Lower leg skin (tissue), 4 donors: Measurements from ENCODE around the gene CD276. TPM values are rescaled to one million over a fixed set of nuclear protein-coding genes. Genes with fewer than 3 reads are reported as not detected.

ENCODE experiments used
- DNase-seq, 2 donors: peaks; one replicate each; pipeline ENCODE4 v3.0.0-alpha.2; 2019; ENCODE audit warnings: low spot score in 2 of 2
- H3K4me3 ChIP-seq: fragments of 200-600 bp; sonication (generic); 2 replicates; pipeline ENCODE4 v1.5.1; 2017; ENCODE audit warnings: mild to moderate bottlenecking, low read depth; ENCODE audit not compliant: poor library complexity, severe bottlenecking
- CTCF ChIP-seq, 3 donors: fragments of 450-650 bp; IDR thresholded peaks; one replicate each; pipeline ENCODE4 v1.5.1; 2016; ENCODE audit warnings: antibody characterized with exemption in 3 of 3, mild to moderate bottlenecking in 3 of 3, moderate library complexity in 2 of 3
- POLR2A ChIP-seq, 2 donors: fragments of 450-650 bp; IDR thresholded peaks; one replicate each; pipeline ENCODE4 v1.6.1; 2016 to 2017; ENCODE audit warnings: antibody characterized with exemption in 2 of 2, mild to moderate bottlenecking in 1 of 2, moderate library complexity in 1 of 2
- WGBS, 2 donors: methylation state at CpG; one replicate each; pipeline ENCODE4 v1.1.5; 2018; 5-methylcytosine and 5-hydroxymethylcytosine counted together
- intact Hi-C: fragments of 100-400 bp; cut with DNase I; formaldehyde crosslinking; loops from one replicate; pipeline ENCODE4 v1.15.0; 2023; ENCODE audit warnings: low total_unique reads
- total RNA-seq, 4 donors: library from RNA; depleted of rRNA; stranded (reverse); fragments of >200 nt; gene quantifications; one replicate each; pipeline ENCODE4 v1.1.0, GENCODE V29; 2016

Gene CD276
- total RNA-seq, 4 donors from 2014 or later = 33.4 to 49.9 (median 45.4) TPM

DNA sequence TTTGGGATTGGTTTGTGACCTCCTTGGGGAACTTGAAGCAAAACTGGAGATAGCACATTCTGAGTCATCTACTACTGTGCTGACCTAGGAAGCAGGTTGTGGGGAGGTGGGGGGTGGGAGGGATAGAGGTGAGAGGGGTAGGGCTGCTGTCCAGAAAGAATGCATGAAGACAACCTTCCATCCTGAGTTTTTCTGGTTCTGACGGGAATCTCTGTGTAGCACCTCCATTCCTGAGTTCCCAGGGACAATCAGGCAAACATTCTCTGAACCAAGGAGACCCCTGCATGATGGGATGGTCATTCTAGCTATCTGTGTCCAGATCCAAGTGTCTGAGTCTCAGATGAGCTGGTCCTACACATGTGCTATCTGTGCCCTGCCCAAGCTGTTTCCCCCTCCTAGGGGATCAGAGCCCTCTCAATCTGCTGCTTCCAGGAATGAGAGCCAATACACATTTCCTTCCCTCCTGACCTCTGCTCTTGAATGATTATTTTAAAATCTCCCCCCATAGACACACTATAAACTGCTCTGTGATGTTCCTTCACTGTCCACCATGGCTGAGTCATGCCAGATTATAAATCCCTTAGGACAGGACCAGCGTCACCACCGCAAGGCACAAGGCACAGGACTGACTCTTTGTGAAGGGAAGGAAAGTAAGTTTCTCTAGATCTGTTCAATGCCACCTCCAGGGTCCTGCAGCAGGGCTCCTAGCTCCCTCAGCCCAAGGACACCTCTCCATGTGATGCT is 2.2 kb upstream of the CD276 start:
- no peak overlapping the region for H3K4me3 ChIP-seq
- TF ChIP-seq CTCF (IDR thresholded peaks at IDR 0.05) = no peak
- no peak for TF ChIP-seq POLR2A (IDR thresholded peaks at IDR 0.05)
- intact Hi-C loops = loop anchor here (5.0 to 10.0 kb wide), 2 partner anchors 47 to 785 kb away; partner anchors contain the start of gene NPTN
- 65 to 72% methylated on average over 3 of the region's 3 CpGs for WGBS, 2 donors
- peak in 1 of 2 donors; percentile 79 for DNase-seq

GRCh38 chr15:73682600-73683090 is 1.5 kb upstream of the CD276 start:
- intact Hi-C loops = loop anchor here (5.0 to 10.0 kb wide), 2 partner anchors 48 to 785 kb away; partner anchors contain the start of gene NPTN
- TF ChIP-seq CTCF (IDR thresholded peaks at IDR 0.05) = no peak
- no peak for TF ChIP-seq POLR2A (IDR thresholded peaks at IDR 0.05)
- 77 to 83% methylated on average over 13 to 14 of the region's 14 CpGs for WGBS, 2 donors
- H3K4me3 ChIP-seq = no peak overlapping the region
- DNase-seq = peak in 1 of 2 donors; percentile 80

DNA sequence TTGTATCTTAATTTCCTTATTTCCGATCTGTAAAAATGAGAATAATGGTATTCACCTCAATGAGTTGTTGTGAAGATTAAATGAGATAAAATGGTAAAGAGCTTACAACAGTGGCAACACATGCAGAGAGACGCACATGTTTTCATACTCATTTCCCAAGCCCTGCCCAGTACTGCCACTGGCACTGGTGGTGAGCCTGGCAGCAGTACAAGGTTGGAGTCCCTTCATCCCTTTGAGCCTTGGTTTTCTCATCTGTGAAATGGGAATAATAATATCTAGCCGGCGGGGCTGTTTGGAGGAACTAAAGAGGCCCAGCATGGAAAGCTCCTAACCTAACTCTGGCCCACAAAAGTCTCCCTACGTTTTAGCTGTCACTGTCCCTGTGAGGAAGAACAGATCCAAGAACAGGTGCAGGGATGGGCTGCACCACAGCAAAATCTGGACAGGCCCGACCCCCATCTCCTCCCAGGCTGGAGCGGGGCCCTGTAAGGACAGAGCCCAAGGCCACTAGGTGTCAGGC is 866 bp upstream of the CD276 start:
- peak in 1 of 2 donors; percentile 84 for DNase-seq
- 41 to 43% methylated on average over 7 of the region's 7 CpGs for WGBS, 2 donors
- H3K4me3 ChIP-seq = no peak overlapping the region
- intact Hi-C loops = loop anchor here (5.0 to 10.0 kb wide), 2 partner anchors 49 to 784 kb away; partner anchors contain the start of gene NPTN
- TF ChIP-seq CTCF (IDR thresholded peaks at IDR 0.05) (no peak), POLR2A (IDR thresholded peaks at IDR 0.05) (no peak)

DNA sequence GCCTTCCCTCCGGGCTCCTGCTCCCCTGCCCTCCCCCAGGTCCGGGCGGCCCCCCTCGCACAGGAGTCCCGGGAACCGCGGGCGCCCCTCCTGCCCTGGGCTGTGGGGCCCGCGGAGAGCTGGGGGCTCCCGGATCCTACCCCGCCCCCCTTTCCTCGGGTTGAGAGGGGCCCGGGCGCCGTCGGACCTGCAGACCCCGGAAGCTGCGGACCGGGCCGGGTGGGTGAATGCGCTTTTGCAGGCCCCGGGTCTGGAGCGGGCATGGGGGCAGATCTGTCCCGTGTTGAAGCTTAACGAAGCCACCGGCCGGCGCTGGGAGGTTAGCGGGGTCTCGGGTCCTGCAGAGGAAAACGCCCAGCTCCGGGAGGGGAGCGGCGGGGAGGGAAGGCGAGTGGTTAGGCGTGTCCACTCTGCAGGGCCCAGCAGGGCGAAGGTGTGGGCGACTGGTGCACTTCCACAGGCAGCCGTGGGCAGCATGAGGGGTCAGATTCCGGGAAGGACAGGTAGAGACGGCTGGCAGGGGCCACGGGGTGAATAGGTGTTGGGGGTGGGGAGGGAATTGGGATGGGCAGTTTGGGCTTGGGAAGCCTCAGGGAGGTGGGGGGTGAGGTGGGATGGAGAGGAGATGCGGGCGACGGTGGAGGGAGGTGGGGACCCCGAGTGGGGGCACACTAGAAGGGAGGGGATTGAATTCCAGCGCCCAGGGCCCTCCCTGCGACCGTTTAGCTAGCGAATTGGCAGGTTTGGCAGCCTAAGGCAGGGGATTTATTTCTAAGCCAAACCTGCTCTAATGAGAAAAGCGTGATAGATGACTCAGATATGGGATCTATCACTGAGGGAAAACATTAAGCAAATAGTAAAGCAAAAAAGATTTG is 635 bp downstream of the CD276 start:
- 2 to 6% methylated on average over 17 to 36 of the region's 52 CpGs for WGBS, 2 donors
- TF ChIP-seq POLR2A (IDR thresholded peaks at IDR 0.05) (no peak), CTCF (IDR thresholded peaks at IDR 0.05) (no peak)
- intact Hi-C loops = loop anchor here (5.0 to 10.0 kb wide), 2 partner anchors 50 to 782 kb away; partner anchors contain the start of gene NPTN
- DNase-seq = peak in 1 of 2 donors; percentile 90
- peak overlapping the region; percentile 67 for H3K4me3 ChIP-seq

DNA sequence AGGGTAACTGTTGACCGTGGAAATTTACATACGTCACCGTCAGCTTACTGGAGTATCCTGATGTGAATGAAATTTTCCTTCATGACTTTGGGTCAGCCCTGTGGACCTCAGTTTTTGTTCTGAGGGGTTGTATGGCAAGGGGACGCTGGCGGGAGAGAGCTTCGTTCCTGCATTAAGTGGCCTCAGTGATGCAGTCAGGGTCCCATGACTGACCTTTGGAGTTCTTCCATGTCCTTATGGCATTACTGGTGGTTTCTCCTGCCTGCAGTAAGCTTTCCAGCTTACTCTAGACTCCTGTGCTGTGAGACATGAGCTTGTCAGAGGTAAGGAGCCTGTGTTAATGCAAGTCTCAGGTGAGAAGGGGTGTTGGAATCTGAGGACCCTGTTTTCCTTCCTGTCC is 1.8 kb downstream of the CD276 start:
- intact Hi-C loops = loop anchor here (10.0 kb wide), 1 partner anchor 51 kb away; the partner anchor contains the start of gene NPTN
- DNase-seq = peak in 1 of 2 donors; percentile 79
- H3K4me3 ChIP-seq = no peak overlapping the region
- WGBS, 2 donors = 45 to 47% methylated on average over 6 of the region's 6 CpGs
- TF ChIP-seq CTCF (IDR thresholded peaks at IDR 0.05) (no peak), POLR2A (IDR thresholded peaks at IDR 0.05) (no peak)
